ENCODE data around the gene F13B. TPM values are rescaled to one million over a fixed set of nuclear protein-coding genes. Genes with fewer than 3 reads are reported as not detected.
"Not testable (repeated sequence)": the region's sequence is repeated elsewhere in the genome, so short reads cannot be mapped to it uniquely, and the experiment has no call there.

Gene F13B
- total RNA-seq, 4 donors from 2014 or later: not detected

DNA sequence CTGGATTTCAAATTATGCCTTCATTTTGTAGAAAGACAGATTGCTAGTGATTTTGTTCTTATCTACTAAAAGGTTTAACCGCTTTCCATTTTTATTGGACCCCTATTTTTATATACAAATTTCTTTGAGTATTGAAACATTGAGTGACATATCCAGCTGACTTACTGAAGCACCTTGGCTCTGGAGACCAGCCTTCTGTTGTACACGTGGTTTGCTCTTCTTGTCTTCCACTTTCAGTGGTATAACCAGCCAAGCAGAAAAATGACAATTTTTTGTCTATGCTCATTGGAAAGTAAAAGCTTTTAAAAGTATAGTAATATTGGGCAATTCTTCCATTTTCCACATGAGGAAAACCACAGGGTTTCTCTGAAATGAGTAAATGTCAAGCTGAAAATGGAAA is 4.4 kb downstream of the F13B start:
- Histone ChIP-seq H3K36me3 (no peaks in the 10 kb centered on the region), H3K4me1 (no peaks in the 10 kb centered on the region), H3K4me3 (no peak overlapping the region), H3K27me3 (no peaks in the 10 kb centered on the region), H3K9me3 (no peaks in the 10 kb centered on the region), H3K27ac (no peak overlapping the region)
- WGBS, 2 donors: 72 to 77% methylated on average over 2 of the region's 2 CpGs
- no peak for DNase-seq (ENCODE audit: low spot score in 2 of 2)
- TF ChIP-seq, protein P1, sequence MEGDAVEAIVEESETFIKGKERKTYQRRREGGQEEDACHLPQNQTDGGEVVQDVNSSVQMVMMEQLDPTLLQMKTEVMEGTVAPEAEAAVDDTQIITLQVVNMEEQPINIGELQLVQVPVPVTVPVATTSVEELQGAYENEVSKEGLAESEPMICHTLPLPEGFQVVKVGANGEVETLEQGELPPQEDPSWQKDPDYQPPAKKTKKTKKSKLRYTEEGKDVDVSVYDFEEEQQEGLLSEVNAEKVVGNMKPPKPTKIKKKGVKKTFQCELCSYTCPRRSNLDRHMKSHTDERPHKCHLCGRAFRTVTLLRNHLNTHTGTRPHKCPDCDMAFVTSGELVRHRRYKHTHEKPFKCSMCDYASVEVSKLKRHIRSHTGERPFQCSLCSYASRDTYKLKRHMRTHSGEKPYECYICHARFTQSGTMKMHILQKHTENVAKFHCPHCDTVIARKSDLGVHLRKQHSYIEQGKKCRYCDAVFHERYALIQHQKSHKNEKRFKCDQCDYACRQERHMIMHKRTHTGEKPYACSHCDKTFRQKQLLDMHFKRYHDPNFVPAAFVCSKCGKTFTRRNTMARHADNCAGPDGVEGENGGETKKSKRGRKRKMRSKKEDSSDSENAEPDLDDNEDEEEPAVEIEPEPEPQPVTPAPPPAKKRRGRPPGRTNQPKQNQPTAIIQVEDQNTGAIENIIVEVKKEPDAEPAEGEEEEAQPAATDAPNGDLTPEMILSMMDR (IDR thresholded peaks at IDR 0.05): no peak
- TF ChIP-seq EP300 (IDR thresholded peaks at IDR 0.05) (no peak), POLR2A (IDR thresholded peaks at IDR 0.05) (no peak)

DNA sequence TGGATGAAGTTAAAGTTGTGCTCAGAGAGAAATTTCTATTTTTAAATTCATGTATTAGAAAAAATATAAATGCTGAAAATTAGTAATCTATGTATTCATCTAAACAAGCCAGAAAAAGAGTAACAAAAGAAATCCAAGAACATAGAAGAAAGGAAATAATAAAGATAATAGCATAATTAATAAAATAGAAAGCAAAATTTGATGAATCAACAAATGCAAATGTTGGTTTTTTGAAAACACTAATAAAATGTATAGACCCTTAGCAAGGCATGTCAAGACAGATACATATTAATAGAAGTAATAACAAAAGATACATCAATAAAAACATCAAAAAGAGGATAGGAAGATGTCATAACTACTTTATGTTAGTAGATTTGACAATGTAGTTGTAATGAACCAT is 18.0 kb downstream of the F13B start:
- DNase-seq (ENCODE audit: low spot score in 2 of 2): no peak
- Histone ChIP-seq H3K9me3 (no peaks in the 10 kb centered on the region), H3K4me3 (no peak overlapping the region), H3K36me3 (no peaks in the 10 kb centered on the region), H3K4me1 (no peaks in the 10 kb centered on the region), H3K27me3 (no peaks in the 10 kb centered on the region), H3K27ac (no peak overlapping the region)
- TF ChIP-seq, protein P1 (IDR thresholded peaks at IDR 0.05): no peak
- TF ChIP-seq EP300 (IDR thresholded peaks at IDR 0.05) (no peak), POLR2A (IDR thresholded peaks at IDR 0.05) (no peak)

DNA sequence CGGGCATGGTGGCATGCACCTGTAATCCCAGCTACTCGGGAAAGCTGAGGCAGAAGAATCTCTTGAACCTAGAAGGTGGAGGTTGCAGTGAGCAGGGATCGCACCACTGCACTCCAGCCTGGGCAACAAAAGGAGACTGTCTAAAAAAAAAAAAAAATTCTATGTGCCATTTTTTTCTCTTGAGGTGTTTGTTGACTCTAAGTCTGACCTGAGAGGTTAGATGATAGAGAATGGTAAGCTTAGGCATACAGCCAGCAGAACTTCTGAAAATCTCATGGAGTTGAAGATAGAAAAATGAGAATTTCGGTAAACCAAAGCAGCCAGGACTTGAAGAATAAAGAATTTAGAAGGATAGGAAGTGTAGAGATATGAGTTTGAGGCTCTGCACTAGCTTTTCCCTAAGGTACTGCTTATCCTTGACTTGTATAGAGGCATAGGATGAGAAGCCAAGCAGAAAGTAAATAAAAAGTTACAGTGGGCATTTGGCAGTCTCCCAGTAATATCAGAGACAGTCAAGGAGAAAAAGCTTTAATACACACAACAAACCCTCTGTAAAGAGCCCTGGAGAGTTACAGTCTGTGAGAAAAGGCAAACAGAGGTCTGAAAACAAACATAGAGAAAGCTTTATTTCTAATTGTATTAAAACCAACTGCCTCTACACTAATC is 24.3 kb downstream of the F13B start:
- Histone ChIP-seq H3K27me3 (no peaks in the 10 kb centered on the region), H3K27ac (no peak overlapping the region), H3K36me3 (no peaks in the 10 kb centered on the region), H3K4me1 (no peaks in the 10 kb centered on the region), H3K4me3 (no peak overlapping the region), H3K9me3 (no peaks in the 10 kb centered on the region)
- TF ChIP-seq EP300 (IDR thresholded peaks at IDR 0.05) (no peak), POLR2A (IDR thresholded peaks at IDR 0.05) (no peak)
- TF ChIP-seq, protein P1 (IDR thresholded peaks at IDR 0.05): no peak
- no peak for DNase-seq (ENCODE audit: low spot score in 2 of 2)
- 78 to 87% methylated on average over 4 of the region's 4 CpGs for WGBS, 2 donors

DNA sequence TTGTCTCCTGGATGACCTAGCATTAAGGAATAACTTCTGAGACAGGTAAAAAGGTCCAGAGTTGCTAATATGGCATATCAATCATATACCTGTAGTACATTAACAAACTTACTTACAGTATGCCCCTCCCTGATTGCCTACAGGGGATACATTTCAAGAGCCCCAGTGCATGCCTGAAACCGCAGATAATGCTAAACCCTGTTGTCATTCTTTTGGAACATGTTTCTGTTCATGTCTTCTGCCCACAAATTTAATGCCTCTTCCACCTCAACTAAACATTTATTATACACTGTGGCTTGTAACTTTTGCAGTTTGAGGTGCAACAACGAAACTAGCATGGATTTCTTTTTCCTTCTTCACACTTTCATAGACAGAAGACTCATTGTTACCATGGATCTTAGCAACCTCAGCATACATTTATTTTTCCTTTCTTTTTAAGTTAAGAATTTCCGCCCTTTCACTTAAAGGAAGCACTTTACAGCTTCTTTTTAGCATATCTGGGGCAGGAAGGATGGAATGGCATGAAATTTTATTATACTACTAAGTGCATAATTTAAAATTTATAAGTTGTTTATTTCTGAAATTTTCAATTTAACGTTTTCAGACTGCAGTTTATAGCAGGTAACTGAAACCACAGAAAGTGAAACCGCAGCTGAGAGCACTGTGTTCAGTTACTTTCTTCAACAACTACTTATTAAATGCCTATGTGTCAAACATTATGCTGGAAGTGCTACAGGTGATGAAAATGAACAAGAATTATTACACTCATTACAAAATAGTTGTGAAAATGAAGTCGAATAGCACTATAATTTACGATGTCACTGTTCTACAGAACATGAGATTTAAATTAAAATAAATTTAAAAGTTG is 25.3 kb downstream of the F13B start:
- H3K36me3 ChIP-seq: no peaks in the 10 kb centered on the region
- no peak for TF ChIP-seq POLR2A (IDR thresholded peaks at IDR 0.05)
- no peak for TF ChIP-seq EP300 (IDR thresholded peaks at IDR 0.05)
- TF ChIP-seq, protein P1 (IDR thresholded peaks at IDR 0.05): no peak
- no peak overlapping the region for H3K27ac ChIP-seq
- 68 to 75% methylated on average over 7 of the region's 7 CpGs for WGBS, 2 donors
- DNase-seq (ENCODE audit: low spot score in 2 of 2): no peak
- H3K4me3 ChIP-seq: no peak overlapping the region
- no peaks in the 10 kb centered on the region for H3K9me3 ChIP-seq
- H3K4me1 ChIP-seq: no peaks in the 10 kb centered on the region
- H3K27me3 ChIP-seq: no peaks in the 10 kb centered on the region

DNA sequence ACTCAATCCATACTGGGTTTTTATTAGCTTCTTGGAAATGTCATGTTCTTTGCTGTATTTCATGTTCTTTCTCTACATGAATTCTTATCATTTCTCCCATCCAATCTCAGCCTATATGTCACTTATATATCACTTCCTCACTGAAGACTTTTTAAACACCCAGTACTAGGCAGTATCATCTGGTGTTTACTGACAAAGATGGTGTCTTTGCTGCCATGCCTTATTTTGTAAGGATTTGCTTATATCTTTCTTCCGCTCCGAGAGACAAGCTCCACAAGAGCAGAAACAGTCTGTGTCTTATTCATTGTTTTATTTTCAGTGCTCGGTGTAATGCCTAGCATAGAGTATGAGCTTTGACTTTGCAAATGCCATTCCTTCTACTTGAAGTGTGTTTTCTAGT is 30.2 kb downstream of the F13B start:
- H3K27ac ChIP-seq: no peak overlapping the region
- WGBS, 2 donors: 84 to 85% methylated on average over 3 of the region's 3 CpGs
- no peaks in the 10 kb centered on the region for H3K27me3 ChIP-seq

DNA sequence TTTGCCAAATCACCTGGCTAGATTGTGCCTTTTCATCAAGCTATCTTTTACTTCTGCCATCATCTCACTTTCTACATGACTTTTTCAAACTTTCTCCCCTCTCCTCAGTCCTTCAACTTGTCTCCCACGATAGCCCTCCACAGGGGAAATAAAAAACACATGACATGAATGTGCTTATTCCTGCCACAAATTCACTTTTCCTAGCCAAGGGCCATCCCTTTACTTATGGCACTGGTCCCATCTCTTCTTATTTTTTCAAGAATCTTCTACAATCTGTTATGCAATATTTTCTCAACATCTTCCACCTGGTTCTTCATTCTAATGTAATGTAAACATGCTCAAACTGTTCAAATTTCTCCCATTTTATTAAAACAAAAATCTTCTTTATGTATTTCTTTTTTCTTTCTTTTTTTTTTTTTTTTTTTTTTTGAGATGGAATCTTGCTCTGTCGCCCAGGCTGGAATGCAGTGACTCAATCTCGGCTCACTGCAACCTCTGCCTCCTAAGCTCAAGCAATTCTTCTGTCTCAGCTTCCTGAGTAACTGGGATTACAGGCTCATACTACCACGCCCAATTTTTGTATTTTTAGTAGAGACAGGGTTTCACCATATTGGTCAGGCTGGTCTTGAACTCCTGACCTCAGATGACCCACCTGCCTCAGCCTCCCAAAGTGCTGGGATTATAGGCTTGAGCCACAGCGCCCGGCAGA is 32.3 kb downstream of the F13B start:
- 77% methylated on average over 6 of the region's 6 CpGs for WGBS, 2 donors
- not testable (repeated sequence) for H3K27ac ChIP-seq; H3K4me1 ChIP-seq; H3K4me3 ChIP-seq; H3K36me3 ChIP-seq; H3K9me3 ChIP-seq; DNase-seq (ENCODE audit: low spot score in 2 of 2); H3K27me3 ChIP-seq

More for the DNA sequence above, 30.2 kb downstream of the F13B start:
- Histone ChIP-seq H3K36me3 (no peaks in the 10 kb centered on the region), H3K4me1 (no peaks in the 10 kb centered on the region), H3K9me3 (no peaks in the 10 kb centered on the region), H3K4me3 (no peak overlapping the region)
- DNase-seq (ENCODE audit: low spot score in 2 of 2): no peak
- TF ChIP-seq, protein P1 (IDR thresholded peaks at IDR 0.05): no peak
- TF ChIP-seq POLR2A (IDR thresholded peaks at IDR 0.05): no peak
- TF ChIP-seq EP300 (IDR thresholded peaks at IDR 0.05): no peak

Data from tibial nerve (tissue), 4 donors.